Epithelial cell of proximal tubule (primary cell): ENCODE measurements around the gene ARHGEF26. TPM values are rescaled to one million over a fixed set of nuclear protein-coding genes. Genes with fewer than 3 reads are reported as not detected.

Source experiments
- DNase-seq: peaks from one replicate; pipeline ENCODE4 v3.0.0-alpha.2; 2011; ENCODE audit warnings: low read depth
- H3K4me3 ChIP-seq: 2 replicates; pipeline ENCODE4 v1.5.1; 2011; ENCODE audit warnings: low read depth, mild to moderate bottlenecking, low read length
- CTCF ChIP-seq: conservative IDR thresholded peaks from 2 replicates; pipeline ENCODE4 v1.5.1; 2012; ENCODE audit warnings: low read depth, mild to moderate bottlenecking, low read length
- total RNA-seq: library from RNA; depleted of rRNA; stranded (reverse); fragments of >200 nt; gene quantifications from 2 replicates; pipeline ENCODE4 v1.2.3, GENCODE V29; 2015

The ARHGEF26 gene
- total RNA-seq, 1 donor from 2014 or later, result 2.9 TPM

- TF ChIP-seq CTCF, result no peak
- DNase-seq, result no peak
Measured at GRCh38 chr3:154273381-154273780, 152.2 kb downstream of the ARHGEF26 start.

GRCh38 chr3:154274348-154274747 lies 153.2 kb downstream of the ARHGEF26 start:
- H3K4me3 ChIP-seq, result no peak overlapping the region
- no peak for DNase-seq
- no peak for TF ChIP-seq CTCF

More at GRCh38 chr3:154273381-154273780, 152.2 kb downstream of the ARHGEF26 start:
- no peak overlapping the region for H3K4me3 ChIP-seq

GRCh38 chr3:154275292-154275691 lies 154.1 kb downstream of the ARHGEF26 start:
- no peak for DNase-seq
- H3K4me3 ChIP-seq, result no peak overlapping the region
- no peak for TF ChIP-seq CTCF

- no peak for TF ChIP-seq CTCF
- DNase-seq, result no peak
Measured at GRCh38 chr3:154275965-154276364, 154.8 kb downstream of the ARHGEF26 start.

GRCh38 chr3:154280161-154280560 lies 159.0 kb downstream of the ARHGEF26 start:
- no peak for TF ChIP-seq CTCF
- no peak overlapping the region for H3K4me3 ChIP-seq
- no peak for DNase-seq

More at GRCh38 chr3:154275965-154276364, 154.8 kb downstream of the ARHGEF26 start:
- no peak overlapping the region for H3K4me3 ChIP-seq

- DNase-seq, result no peak
- TF ChIP-seq CTCF, result no peak
- no peak overlapping the region for H3K4me3 ChIP-seq
Measured at GRCh38 chr3:154285221-154285620, 164.0 kb downstream of the ARHGEF26 start.

GRCh38 chr3:154290187-154290586 lies 169.0 kb downstream of the ARHGEF26 start:
- H3K4me3 ChIP-seq, result no peak overlapping the region
- no peak for DNase-seq
- no peak for TF ChIP-seq CTCF
